Measurements from ENCODE around the gene SLC8A1.

GRCh38 chr2:40120026-40120425 is 331.9 kb downstream of the SLC8A1 start:
- TF ChIP-seq, protein P1, sequence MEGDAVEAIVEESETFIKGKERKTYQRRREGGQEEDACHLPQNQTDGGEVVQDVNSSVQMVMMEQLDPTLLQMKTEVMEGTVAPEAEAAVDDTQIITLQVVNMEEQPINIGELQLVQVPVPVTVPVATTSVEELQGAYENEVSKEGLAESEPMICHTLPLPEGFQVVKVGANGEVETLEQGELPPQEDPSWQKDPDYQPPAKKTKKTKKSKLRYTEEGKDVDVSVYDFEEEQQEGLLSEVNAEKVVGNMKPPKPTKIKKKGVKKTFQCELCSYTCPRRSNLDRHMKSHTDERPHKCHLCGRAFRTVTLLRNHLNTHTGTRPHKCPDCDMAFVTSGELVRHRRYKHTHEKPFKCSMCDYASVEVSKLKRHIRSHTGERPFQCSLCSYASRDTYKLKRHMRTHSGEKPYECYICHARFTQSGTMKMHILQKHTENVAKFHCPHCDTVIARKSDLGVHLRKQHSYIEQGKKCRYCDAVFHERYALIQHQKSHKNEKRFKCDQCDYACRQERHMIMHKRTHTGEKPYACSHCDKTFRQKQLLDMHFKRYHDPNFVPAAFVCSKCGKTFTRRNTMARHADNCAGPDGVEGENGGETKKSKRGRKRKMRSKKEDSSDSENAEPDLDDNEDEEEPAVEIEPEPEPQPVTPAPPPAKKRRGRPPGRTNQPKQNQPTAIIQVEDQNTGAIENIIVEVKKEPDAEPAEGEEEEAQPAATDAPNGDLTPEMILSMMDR (IDR thresholded peaks at IDR 0.05), result no peak
- no peak for TF ChIP-seq POLR2A (IDR thresholded peaks at IDR 0.05)

All from testis (tissue), 2 donors.